ENCODE data around the gene ATF3.

- TF ChIP-seq, protein P1, sequence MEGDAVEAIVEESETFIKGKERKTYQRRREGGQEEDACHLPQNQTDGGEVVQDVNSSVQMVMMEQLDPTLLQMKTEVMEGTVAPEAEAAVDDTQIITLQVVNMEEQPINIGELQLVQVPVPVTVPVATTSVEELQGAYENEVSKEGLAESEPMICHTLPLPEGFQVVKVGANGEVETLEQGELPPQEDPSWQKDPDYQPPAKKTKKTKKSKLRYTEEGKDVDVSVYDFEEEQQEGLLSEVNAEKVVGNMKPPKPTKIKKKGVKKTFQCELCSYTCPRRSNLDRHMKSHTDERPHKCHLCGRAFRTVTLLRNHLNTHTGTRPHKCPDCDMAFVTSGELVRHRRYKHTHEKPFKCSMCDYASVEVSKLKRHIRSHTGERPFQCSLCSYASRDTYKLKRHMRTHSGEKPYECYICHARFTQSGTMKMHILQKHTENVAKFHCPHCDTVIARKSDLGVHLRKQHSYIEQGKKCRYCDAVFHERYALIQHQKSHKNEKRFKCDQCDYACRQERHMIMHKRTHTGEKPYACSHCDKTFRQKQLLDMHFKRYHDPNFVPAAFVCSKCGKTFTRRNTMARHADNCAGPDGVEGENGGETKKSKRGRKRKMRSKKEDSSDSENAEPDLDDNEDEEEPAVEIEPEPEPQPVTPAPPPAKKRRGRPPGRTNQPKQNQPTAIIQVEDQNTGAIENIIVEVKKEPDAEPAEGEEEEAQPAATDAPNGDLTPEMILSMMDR (IDR thresholded peaks at IDR 0.05): no peak
- TF ChIP-seq POLR2A (IDR thresholded peaks at IDR 0.05): no peak
Observed at GRCh38 chr1:212655668-212656440, 47.3 kb downstream of the ATF3 start.

Data from esophagus squamous epithelium (tissue), 4 donors.